HepG2 (cell line): ENCODE measurements around the gene C6orf132. TPM values are rescaled to one million over a fixed set of nuclear protein-coding genes. Genes with fewer than 3 reads are reported as not detected.

ENCODE experiments used
- ATAC-seq: fragments of 200-7000 bp; cut with Tn5 transposase; 3 replicates; pipeline ENCODE4 v1.9.1; 2020; ENCODE audit warnings: mild to moderate bottlenecking, moderate library complexity
- BruUV-seq: library from RNA; stranded (reverse); fragments of 400-500 nt; replicated peaks from 2 replicates; lab custom pipeline; 2021; lab: Mats Ljungman, UMichigan
- CTCF ChIA-PET: fragments of 300-600 bp; formaldehyde crosslinking; extraction: SDS; loops from one replicate; lab custom pipeline; 2021; ENCODE audit warnings: low total read pairs, inconsistent platforms, low intra/inter-chr PET ratio; lab: Yijun Ruan, JAX
- POLR2A ChIA-PET: fragments of 350-600 bp; sonication (Branson Sonifier 250); formaldehyde crosslinking; loops from one replicate; lab custom pipeline; 2020; ENCODE audit warnings: antibody characterized with exemption, inconsistent platforms; lab: Yijun Ruan, JAX
- DNase-seq: peaks from one replicate; pipeline ENCODE4 v3.0.0-alpha.2; 2015; ENCODE audit warnings: low spot score
- FAIRE-seq: peaks from 3 replicates; lab custom pipeline; 2011; peaks lifted over from hg19 to GRCh38; lab: Jason Lieb, UNC
- H2AFZ ChIP-seq: one replicate; pipeline ENCODE4 v1.6.1; 2011; ENCODE audit warnings: low read length, inconsistent platforms
- H3K27ac ChIP-seq: fragments of 300-600 bp; 3 replicates; pipeline ENCODE4 v1.8.0; 2011; ENCODE audit warnings: mixed run types, mild to moderate bottlenecking, mixed read lengths, low read length, inconsistent platforms; ENCODE audit not compliant: insufficient read depth; ENCODE audit errors: extremely low read length
- H3K27me3 ChIP-seq, 2 experiments: fragments of 200-600 bp in 1 of 2; 2 replicates in 1 of 2; 3 replicates in 1 of 2; pipeline versions ENCODE4 v1.6.0 to v1.8.0; 2011; ENCODE audit warnings: low read length in 2 of 2, mild to moderate bottlenecking in 2 of 2, moderate library complexity in 2 of 2, inconsistent platforms in 1 of 2; ENCODE audit not compliant: insufficient read depth in 2 of 2, control insufficient read depth in 1 of 2
- H3K36me3 ChIP-seq, 2 experiments: fragments of 200-600 bp in 1 of 2; replicated peaks in 1 of 2; 2 replicates in 1 of 2; 3 replicates in 1 of 2; pipeline versions ENCODE4 v1.5.1 to v1.8.0; 2011; ENCODE audit warnings: low read length in 2 of 2, inconsistent platforms in 1 of 2; ENCODE audit not compliant: insufficient read depth in 2 of 2, control insufficient read depth in 1 of 2
- H3K4me1 ChIP-seq: 2 replicates; pipeline ENCODE4 v1.5.1; 2012; ENCODE audit warnings: low read length, inconsistent platforms; ENCODE audit not compliant: insufficient read depth
- H3K4me2 ChIP-seq: 2 replicates; pipeline ENCODE4 v1.6.0; 2011; ENCODE audit warnings: low read depth, low read length, inconsistent platforms
- H3K4me3 ChIP-seq, 3 experiments: fragments of 200-600 bp in 1 of 3; sonication (generic), shearing (Covaris generic) in 1 of 3; replicated peaks in 1 of 3; 2 replicates each; pipeline ENCODE4 v1.5.1; 2011 to 2016; ENCODE audit warnings: low read length in 3 of 3, inconsistent platforms in 2 of 3, low read depth in 2 of 3, mild to moderate bottlenecking in 2 of 3, control low read depth in 1 of 3, mixed read lengths in 1 of 3; ENCODE audit not compliant: insufficient read depth in 1 of 3
- H3K79me2 ChIP-seq: one replicate; pipeline ENCODE4 v1.6.1; 2011; ENCODE audit warnings: low read length, inconsistent platforms; ENCODE audit not compliant: insufficient read depth
- H3K9ac ChIP-seq: 2 replicates; pipeline ENCODE4 v1.6.0; 2011; ENCODE audit warnings: mild to moderate bottlenecking, low read depth, low read length, inconsistent platforms; ENCODE audit not compliant: insufficient read depth
- H3K9me3 ChIP-seq: 2 replicates; pipeline ENCODE4 v1.5.1; 2012; ENCODE audit warnings: mild to moderate bottlenecking, low read length
- H4K20me1 ChIP-seq: 2 replicates; pipeline ENCODE4 v1.6.0; 2011; ENCODE audit warnings: inconsistent platforms, mild to moderate bottlenecking, low read length, moderate library complexity; ENCODE audit not compliant: insufficient read depth
- ATF7-NPFF ChIP-seq: sonication (generic); formaldehyde crosslinking; IDR thresholded peaks from 2 replicates; pipeline ENCODE4 v1.8.1; 2023; ENCODE audit warnings: mild to moderate bottlenecking, low read depth, missing genetic modification reagents, moderate library complexity
- ETV5 ChIP-seq: IDR thresholded peaks from 2 replicates; pipeline ENCODE4 v1.6.1; 2018; ENCODE audit warnings: missing biosample characterization, missing genetic modification reagents, inconsistent platforms, borderline replicate concordance
- HNRNPL ChIP-seq: fragments of 200-400 bp; formaldehyde crosslinking; IDR thresholded peaks from 2 replicates; pipeline ENCODE4 v1.6.1; 2017; ENCODE audit warnings: mild to moderate bottlenecking, low read depth, low read length
- PITX1 ChIP-seq: sonication (generic); formaldehyde crosslinking; IDR thresholded peaks from 2 replicates; pipeline ENCODE4 v1.5.1; 2020; ENCODE audit warnings: mild to moderate bottlenecking, missing genetic modification reagents
- RAD21 ChIP-seq: fragments of 450-650 bp; formaldehyde crosslinking; IDR thresholded peaks from 2 replicates; pipeline ENCODE4 v1.5.0; 2020; ENCODE audit warnings: mild to moderate bottlenecking
- RARA ChIP-seq: IDR thresholded peaks from 2 replicates; pipeline ENCODE4 v1.6.1; 2016; ENCODE audit warnings: missing genetic modification reagents, missing compliant biosample characterization
- RXRB ChIP-seq: IDR thresholded peaks from 2 replicates; pipeline ENCODE4 v1.6.1; 2016; ENCODE audit warnings: borderline replicate concordance, missing genetic modification reagents, missing compliant biosample characterization
- SP5 ChIP-seq: IDR thresholded peaks from 2 replicates; pipeline ENCODE4 v1.6.1; 2016; ENCODE audit warnings: low read depth, borderline replicate concordance
- ZMYM4 ChIP-seq: sonication (generic); formaldehyde crosslinking; IDR thresholded peaks from 2 replicates; pipeline ENCODE4 v1.8.1; 2023; ENCODE audit warnings: mild to moderate bottlenecking, missing genetic modification reagents
- ZNF75D ChIP-seq: sonication (generic); formaldehyde crosslinking; IDR thresholded peaks from 2 replicates; pipeline ENCODE4 v1.8.1; 2023; ENCODE audit warnings: missing genetic modification reagents, mild to moderate bottlenecking, borderline replicate concordance
- ZNF766 ChIP-seq: sonication (generic); formaldehyde crosslinking; IDR thresholded peaks from 2 replicates; pipeline ENCODE4 v1.5.0; 2020; ENCODE audit warnings: missing genetic modification reagents, borderline replicate concordance
- WGBS: methylation state at CpG from one replicate; pipeline ENCODE4 v1.1.6; 2017; ENCODE audit warnings: low lambda C conversion rate; 5-methylcytosine and 5-hydroxymethylcytosine counted together
- in situ Hi-C: cut with HindIII; loops from 2 replicates; pipeline ENCODE4 v1.10.0; 2017; ENCODE audit warnings: low pct_unique_long_range_greater_than_20kb; ENCODE audit not compliant: extremely low pct_ligation_motif_present
- intact Hi-C: fragments of 100-400 bp; cut with micrococcal nuclease; formaldehyde crosslinking; loops from one replicate; pipeline ENCODE4 v1.10.0; 2022; ENCODE audit not compliant: unreplicated experiment
- polyA plus RNA-seq, 8 experiments: library from polyadenylated mRNA; depleted of rRNA in 3 of 8; stranded (reverse) in 7 of 8; unstranded in 1 of 8; fragments of >200 nt; fragmentation: Illumina TruSeq in 4 of 8; extraction: Trizol in 4 of 8; gene quantifications; 2 replicates each; pipeline versions ENCODE4 v1.2.1 to v1.2.3, GENCODE V29; 2011 to 2016; ENCODE audit warnings: low read depth in 4 of 8, missing spikeins in 1 of 8, mixed read lengths in 1 of 8; ENCODE audit not compliant: insufficient read depth in 1 of 8
- total RNA-seq, 5 experiments: library from RNA; depleted of rRNA; stranded (reverse); fragments of >200 nt; fragmentation: Illumina TruSeq; extraction: Trizol; gene quantifications; 2 replicates each; pipeline ENCODE4 v1.2.3, GENCODE V29; 2016; ENCODE audit warnings: low read depth in 1 of 5
- TF ChIP-seq, protein P1 (sequence below): sonication (generic); formaldehyde crosslinking; IDR thresholded peaks from 2 replicates; pipeline ENCODE4 v1.9.0; 2022; ENCODE audit warnings: missing genetic modification reagents, mild to moderate bottlenecking, borderline replicate concordance
- TF ChIP-seq, protein P2 (sequence below): sonication (generic); formaldehyde crosslinking; IDR thresholded peaks from 2 replicates; pipeline ENCODE4 v1.5.1; 2020; ENCODE audit warnings: mild to moderate bottlenecking, missing genetic modification reagents, moderate library complexity
- TF ChIP-seq, protein P3 (sequence below): sonication (generic); formaldehyde crosslinking; IDR thresholded peaks from 2 replicates; pipeline ENCODE4 v1.8.0; 2022; ENCODE audit warnings: missing genetic modification reagents, mild to moderate bottlenecking, inconsistent platforms, borderline replicate concordance
- TF ChIP-seq, protein P4 (sequence below): sonication (generic); formaldehyde crosslinking; IDR thresholded peaks from 2 replicates; pipeline ENCODE4 v1.4.0; 2020; ENCODE audit warnings: missing genetic modification reagents

Gene C6orf132
- total and polyA plus RNA-seq, 2 of the 13 experiments (the other 11 are each of a cell fraction or from before 2014, with no cell fraction given): 0.78 to 3.0 TPM

DNA sequence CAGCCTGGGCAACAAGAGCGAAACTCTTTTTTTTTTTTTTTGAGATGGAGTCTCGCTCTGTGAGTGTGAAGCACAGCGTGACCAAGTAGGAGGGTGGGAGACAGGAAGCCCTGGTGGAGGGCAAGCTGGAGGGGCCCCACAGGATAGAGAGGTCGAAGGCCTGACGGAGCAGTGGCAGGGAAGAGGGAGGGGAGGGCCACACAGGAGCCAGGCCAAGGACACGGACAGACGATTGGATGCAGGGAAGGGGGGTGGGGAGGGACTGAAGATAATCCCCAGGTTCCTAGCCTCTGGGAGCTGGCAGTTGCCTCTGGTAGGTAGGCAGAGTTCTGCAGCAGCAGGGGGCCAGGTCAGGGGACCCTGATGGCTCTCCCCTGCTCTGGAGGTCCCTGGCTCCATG is 20.0 kb upstream of the C6orf132 start:
- in situ Hi-C loops: no loop called here
- H3K36me3 ChIP-seq: no peaks in the 10 kb centered on the region
- peaks cover 3 to 16% of the 10 kb centered on the region in 2 experiments; a peak in 3 of 5 replicates for H3K27me3 ChIP-seq
- no peak overlapping the region for H3K27ac ChIP-seq
- intact Hi-C loops: loop anchor here (5.0 kb wide), 1 partner anchor 45 kb away; no protein-coding TSS in a partner anchor
- H4K20me1 ChIP-seq: no peaks in the 10 kb centered on the region
- ChIA-PET POLR2A (interaction anchor here (0.5 to 1.4 kb wide), 4 partner anchors 24 to 374 kb away, joined by 3 to 4 read pairs (median 3); no protein-coding TSS in a partner anchor), CTCF (interaction anchor here (1.0 kb wide), 1 partner anchor 87 kb away, joined by 3 read pairs; no protein-coding TSS in a partner anchor)
- H2AFZ ChIP-seq: no peak overlapping the region
- no peak for FAIRE-seq
- H3K4me2 ChIP-seq: peak overlapping the region; percentile 68
- H3K9me3 ChIP-seq: no peaks in the 10 kb centered on the region
- ATAC-seq: peak; percentile 44
- no peak overlapping the region for H3K9ac ChIP-seq
- peaks cover 44% of the 10 kb centered on the region for H3K4me1 ChIP-seq
- BruUV-seq: no TSS peak
- DNase-seq: peak; percentile 40
- H3K79me2 ChIP-seq: no peaks in the 10 kb centered on the region
- WGBS: 16% methylated on average over 7 of the region's 7 CpGs
- peak overlapping the region in 1 of 3 experiments; percentile 47; a peak in 1 of 6 replicates for H3K4me3 ChIP-seq
- 0 out of 2 replicates have a peak, but pooled peaks have one; percentile 31 for TF ChIP-seq RXRB
- TF ChIP-seq, protein P1, sequence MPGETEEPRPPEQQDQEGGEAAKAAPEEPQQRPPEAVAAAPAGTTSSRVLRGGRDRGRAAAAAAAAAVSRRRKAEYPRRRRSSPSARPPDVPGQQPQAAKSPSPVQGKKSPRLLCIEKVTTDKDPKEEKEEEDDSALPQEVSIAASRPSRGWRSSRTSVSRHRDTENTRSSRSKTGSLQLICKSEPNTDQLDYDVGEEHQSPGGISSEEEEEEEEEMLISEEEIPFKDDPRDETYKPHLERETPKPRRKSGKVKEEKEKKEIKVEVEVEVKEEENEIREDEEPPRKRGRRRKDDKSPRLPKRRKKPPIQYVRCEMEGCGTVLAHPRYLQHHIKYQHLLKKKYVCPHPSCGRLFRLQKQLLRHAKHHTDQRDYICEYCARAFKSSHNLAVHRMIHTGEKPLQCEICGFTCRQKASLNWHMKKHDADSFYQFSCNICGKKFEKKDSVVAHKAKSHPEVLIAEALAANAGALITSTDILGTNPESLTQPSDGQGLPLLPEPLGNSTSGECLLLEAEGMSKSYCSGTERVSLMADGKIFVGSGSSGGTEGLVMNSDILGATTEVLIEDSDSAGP (CRISPR knock-in tag): peak; percentile 36; the same call in 1 of the 2 replicates
- TF ChIP-seq ZMYM4: peak; percentile 60
- no peak for TF ChIP-seq ZNF766
- TF ChIP-seq SP5: peak; percentile 25; the same call in 1 of the 2 replicates
- TF ChIP-seq ZNF75D (CRISPR knock-in tag): no peak
- TF ChIP-seq PITX1 (CRISPR knock-in tag): 0 out of 2 replicates have a peak, but pooled peaks have one; percentile 52
- TF ChIP-seq, protein P2, sequence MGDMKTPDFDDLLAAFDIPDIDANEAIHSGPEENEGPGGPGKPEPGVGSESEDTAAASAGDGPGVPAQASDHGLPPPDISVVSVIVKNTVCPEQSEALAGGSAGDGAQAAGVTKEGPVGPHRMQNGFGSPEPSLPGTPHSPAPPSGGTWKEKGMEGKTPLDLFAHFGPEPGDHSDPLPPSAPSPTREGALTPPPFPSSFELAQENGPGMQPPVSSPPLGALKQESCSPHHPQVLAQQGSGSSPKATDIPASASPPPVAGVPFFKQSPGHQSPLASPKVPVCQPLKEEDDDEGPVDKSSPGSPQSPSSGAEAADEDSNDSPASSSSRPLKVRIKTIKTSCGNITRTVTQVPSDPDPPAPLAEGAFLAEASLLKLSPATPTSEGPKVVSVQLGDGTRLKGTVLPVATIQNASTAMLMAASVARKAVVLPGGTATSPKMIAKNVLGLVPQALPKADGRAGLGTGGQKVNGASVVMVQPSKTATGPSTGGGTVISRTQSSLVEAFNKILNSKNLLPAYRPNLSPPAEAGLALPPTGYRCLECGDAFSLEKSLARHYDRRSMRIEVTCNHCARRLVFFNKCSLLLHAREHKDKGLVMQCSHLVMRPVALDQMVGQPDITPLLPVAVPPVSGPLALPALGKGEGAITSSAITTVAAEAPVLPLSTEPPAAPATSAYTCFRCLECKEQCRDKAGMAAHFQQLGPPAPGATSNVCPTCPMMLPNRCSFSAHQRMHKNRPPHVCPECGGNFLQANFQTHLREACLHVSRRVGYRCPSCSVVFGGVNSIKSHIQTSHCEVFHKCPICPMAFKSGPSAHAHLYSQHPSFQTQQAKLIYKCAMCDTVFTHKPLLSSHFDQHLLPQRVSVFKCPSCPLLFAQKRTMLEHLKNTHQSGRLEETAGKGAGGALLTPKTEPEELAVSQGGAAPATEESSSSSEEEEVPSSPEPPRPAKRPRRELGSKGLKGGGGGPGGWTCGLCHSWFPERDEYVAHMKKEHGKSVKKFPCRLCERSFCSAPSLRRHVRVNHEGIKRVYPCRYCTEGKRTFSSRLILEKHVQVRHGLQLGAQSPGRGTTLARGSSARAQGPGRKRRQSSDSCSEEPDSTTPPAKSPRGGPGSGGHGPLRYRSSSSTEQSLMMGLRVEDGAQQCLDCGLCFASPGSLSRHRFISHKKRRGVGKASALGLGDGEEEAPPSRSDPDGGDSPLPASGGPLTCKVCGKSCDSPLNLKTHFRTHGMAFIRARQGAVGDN: peak; percentile 36
- TF ChIP-seq ETV5 (CRISPR knock-in tag): 0 out of 2 replicates have a peak, but pooled peaks have one; percentile 20
- no peak for TF ChIP-seq HNRNPL
- TF ChIP-seq, protein P3, sequence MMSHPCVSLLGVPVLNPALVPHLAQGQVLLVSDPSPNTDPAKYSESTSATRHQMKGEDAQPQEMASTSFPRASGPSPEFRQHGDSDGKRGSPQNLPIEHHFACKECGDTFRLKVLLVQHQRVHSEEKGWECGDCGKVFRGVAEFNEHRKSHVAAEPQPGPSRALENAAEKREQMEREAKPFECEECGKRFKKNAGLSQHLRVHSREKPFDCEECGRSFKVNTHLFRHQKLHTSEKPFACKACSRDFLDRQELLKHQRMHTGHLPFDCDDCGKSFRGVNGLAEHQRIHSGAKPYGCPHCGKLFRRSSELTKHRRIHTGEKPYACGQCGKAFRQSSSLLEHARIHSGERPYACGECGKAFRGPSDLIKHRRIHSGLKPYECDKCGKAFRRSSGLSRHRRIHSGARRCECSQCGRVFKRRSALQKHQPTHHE (CRISPR knock-in tag): no peak
- 0 out of 2 replicates have a peak, but pooled peaks have one; percentile 27 for TF ChIP-seq ATF7-NPFF (CRISPR knock-in tag)
- TF ChIP-seq, protein P4, sequence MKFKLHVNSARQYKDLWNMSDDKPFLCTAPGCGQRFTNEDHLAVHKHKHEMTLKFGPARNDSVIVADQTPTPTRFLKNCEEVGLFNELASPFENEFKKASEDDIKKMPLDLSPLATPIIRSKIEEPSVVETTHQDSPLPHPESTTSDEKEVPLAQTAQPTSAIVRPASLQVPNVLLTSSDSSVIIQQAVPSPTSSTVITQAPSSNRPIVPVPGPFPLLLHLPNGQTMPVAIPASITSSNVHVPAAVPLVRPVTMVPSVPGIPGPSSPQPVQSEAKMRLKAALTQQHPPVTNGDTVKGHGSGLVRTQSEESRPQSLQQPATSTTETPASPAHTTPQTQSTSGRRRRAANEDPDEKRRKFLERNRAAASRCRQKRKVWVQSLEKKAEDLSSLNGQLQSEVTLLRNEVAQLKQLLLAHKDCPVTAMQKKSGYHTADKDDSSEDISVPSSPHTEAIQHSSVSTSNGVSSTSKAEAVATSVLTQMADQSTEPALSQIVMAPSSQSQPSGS: 0 out of 2 replicates have a peak, but pooled peaks have one; percentile 30
- no peak for TF ChIP-seq RAD21 (CRISPR knock-in tag)
- TF ChIP-seq RARA (CRISPR knock-in tag): peak; percentile 68
